ENCODE measurements around the gene SHISA9.

DNA sequence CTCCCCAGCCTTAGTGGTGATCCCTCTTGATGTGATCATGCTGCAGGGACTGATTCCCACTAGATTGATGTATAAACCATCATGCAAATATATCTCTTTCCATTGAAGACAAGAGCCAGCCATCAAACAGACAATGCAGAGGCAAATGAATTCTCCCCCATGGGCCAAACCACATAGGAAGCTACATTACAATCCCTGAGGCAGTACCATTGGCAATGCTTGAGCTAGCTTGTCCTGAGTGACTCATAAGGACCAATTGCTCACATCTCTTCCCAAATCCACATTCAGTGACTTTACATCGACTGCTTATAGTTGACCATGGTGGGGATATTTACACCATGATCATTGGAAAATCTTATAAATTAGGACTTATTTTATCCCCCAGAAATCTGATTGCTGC lies 242.2 kb downstream of the SHISA9 start:
- no peak for TF ChIP-seq POLR2AphosphoS5 (IDR thresholded peaks at IDR 0.05)
- TF ChIP-seq, protein P1, sequence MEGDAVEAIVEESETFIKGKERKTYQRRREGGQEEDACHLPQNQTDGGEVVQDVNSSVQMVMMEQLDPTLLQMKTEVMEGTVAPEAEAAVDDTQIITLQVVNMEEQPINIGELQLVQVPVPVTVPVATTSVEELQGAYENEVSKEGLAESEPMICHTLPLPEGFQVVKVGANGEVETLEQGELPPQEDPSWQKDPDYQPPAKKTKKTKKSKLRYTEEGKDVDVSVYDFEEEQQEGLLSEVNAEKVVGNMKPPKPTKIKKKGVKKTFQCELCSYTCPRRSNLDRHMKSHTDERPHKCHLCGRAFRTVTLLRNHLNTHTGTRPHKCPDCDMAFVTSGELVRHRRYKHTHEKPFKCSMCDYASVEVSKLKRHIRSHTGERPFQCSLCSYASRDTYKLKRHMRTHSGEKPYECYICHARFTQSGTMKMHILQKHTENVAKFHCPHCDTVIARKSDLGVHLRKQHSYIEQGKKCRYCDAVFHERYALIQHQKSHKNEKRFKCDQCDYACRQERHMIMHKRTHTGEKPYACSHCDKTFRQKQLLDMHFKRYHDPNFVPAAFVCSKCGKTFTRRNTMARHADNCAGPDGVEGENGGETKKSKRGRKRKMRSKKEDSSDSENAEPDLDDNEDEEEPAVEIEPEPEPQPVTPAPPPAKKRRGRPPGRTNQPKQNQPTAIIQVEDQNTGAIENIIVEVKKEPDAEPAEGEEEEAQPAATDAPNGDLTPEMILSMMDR (IDR thresholded peaks at IDR 0.05), result no peak
- no peak for TF ChIP-seq POLR2A (IDR thresholded peaks at IDR 0.05)
- no peak for TF ChIP-seq EP300 (IDR thresholded peaks at IDR 0.05)
